B cell (primary cell): ENCODE results near the gene GTPBP4.

Source experiments
- CTCF ChIP-seq: fragments of 200-600 bp; IDR thresholded peaks from one replicate; pipeline ENCODE4 v1.8.0; 2022; ENCODE audit warnings: antibody characterized with exemption, mild to moderate bottlenecking
- EZH2 ChIP-seq: IDR thresholded peaks from 2 replicates; pipeline ENCODE4 v1.6.1; 2012; ENCODE audit warnings: borderline replicate concordance, low read depth, mild to moderate bottlenecking, moderate library complexity, low read length; ENCODE audit not compliant: insufficient read depth, poor library complexity, severe bottlenecking

- TF ChIP-seq EZH2 (no peak), CTCF (no peak)
These were observed 9.2 kb downstream of the GTPBP4 start for GRCh38 chr10:997266-998022.
